Frontal cortex (tissue), 4 donors: ENCODE data around the gene MDH1B. TPM values are rescaled to one million over a fixed set of nuclear protein-coding genes. Genes with fewer than 3 reads are reported as not detected.
A peak's percentile ranks its signal among the peaks of the same experiment; 100 is the strongest.
"Not testable (repeated sequence)": the region's sequence is repeated elsewhere in the genome, so short reads cannot be mapped to it uniquely, and the experiment has no call there.

Source experiments
- DNase-seq, 2 donors: peaks; one replicate each; pipeline ENCODE4 v3.0.0; 2012; ENCODE audit warnings: low spot score in 2 of 2
- FAIRE-seq: peaks from 2 replicates; lab custom pipeline; 2012; peaks lifted over from hg19 to GRCh38; lab: Jason Lieb, UNC
- total RNA-seq: library from RNA; depleted of rRNA; stranded (reverse); fragments of >200 nt; gene quantifications from one replicate; pipeline ENCODE4 v1.2.3, GENCODE V29; 2014
- donor health status: control.
- donor health status: control.
- donor health status: control.

MDH1B gene
- total RNA-seq = 4.5 TPM

- FAIRE-seq (no peak), DNase-seq (peak; percentile 36 to 71)
Measured at GRCh38 chr2:206765242-206766056, at the start of gene MDH1B, which contains the start of gene FASTKD2. MDH1B (minus strand) TSS chr2:206765328; CDS start chr2:206765271, 57 bp downstream. FASTKD2 (plus strand) TSS chr2:206765606; CDS start chr2:206766694, 1,088 bp downstream.

GRCh38 chr2:206814498-206814897, 49.4 kb upstream of the MDH1B start:
- no peak for DNase-seq
- no peak for FAIRE-seq

GRCh38 chr2:206812471-206812870, 47.3 kb upstream of the MDH1B start:
- not testable (repeated sequence) for DNase-seq, FAIRE-seq

GRCh38 chr2:206807624-206808023, 42.5 kb upstream of the MDH1B start:
- DNase-seq, FAIRE-seq: not testable (repeated sequence)

- DNase-seq (no peak), FAIRE-seq (no peak)
Measured at GRCh38 chr2:206805887-206806607, 40.9 kb upstream of the MDH1B start.

- no peak for FAIRE-seq
- no peak for DNase-seq
Measured at GRCh38 chr2:206804326-206804725, 39.2 kb upstream of the MDH1B start.

GRCh38 chr2:206802654-206803514, 37.8 kb upstream of the MDH1B start:
- FAIRE-seq (no peak), DNase-seq (no peak)

- DNase-seq = no peak
- no peak for FAIRE-seq
Measured at GRCh38 chr2:206801418-206802189, 36.5 kb upstream of the MDH1B start.

GRCh38 chr2:206800506-206801417, 35.6 kb upstream of the MDH1B start:
- FAIRE-seq (no peak), DNase-seq (peak; percentile 18 to 41)

GRCh38 chr2:206799083-206799482, 34.0 kb upstream of the MDH1B start:
- DNase-seq = no peak
- no peak for FAIRE-seq

- FAIRE-seq = no peak
- no peak for DNase-seq
Measured at GRCh38 chr2:206798000-206798399, 32.9 kb upstream of the MDH1B start.

GRCh38 chr2:206797376-206797775, 32.2 kb upstream of the MDH1B start:
- no peak for DNase-seq
- no peak for FAIRE-seq

- DNase-seq = no peak
- no peak for FAIRE-seq
Measured at GRCh38 chr2:206792645-206793044, 27.5 kb upstream of the MDH1B start.

GRCh38 chr2:206790311-206790935, 25.3 kb upstream of the MDH1B start:
- DNase-seq = no peak
- FAIRE-seq = no peak

GRCh38 chr2:206784559-206785353, 19.6 kb upstream of the MDH1B start:
- DNase-seq (no peak), FAIRE-seq (no peak)

GRCh38 chr2:206783718-206784117, 18.6 kb upstream of the MDH1B start:
- DNase-seq (no peak), FAIRE-seq (no peak)

GRCh38 chr2:206780671-206781070, 15.5 kb upstream of the MDH1B start:
- DNase-seq (no peak), FAIRE-seq (no peak)
